HepG2 (cell line): ENCODE measurements around the gene OVCA2. TPM values are rescaled to one million over a fixed set of nuclear protein-coding genes. Genes with fewer than 3 reads are reported as not detected.

Experiments used
- AKNA ChIP-seq: sonication (generic); formaldehyde crosslinking; IDR thresholded peaks from 2 replicates; pipeline ENCODE4 v1.4.0; 2020; ENCODE audit warnings: missing genetic modification reagents, borderline replicate concordance
- CBX5 ChIP-seq: sonication (generic); formaldehyde crosslinking; IDR thresholded peaks from 2 replicates; pipeline ENCODE4 v1.4.0; 2020; ENCODE audit warnings: missing genetic modification reagents, borderline replicate concordance
- MED1 ChIP-seq: sonication (generic); formaldehyde crosslinking; IDR thresholded peaks from 2 replicates; pipeline ENCODE4 v1.4.0; 2020; ENCODE audit warnings: missing genetic modification reagents
- NPAS2 ChIP-seq: sonication (generic); formaldehyde crosslinking; IDR thresholded peaks from 2 replicates; pipeline ENCODE4 v1.8.0; 2022; ENCODE audit warnings: mild to moderate bottlenecking, missing genetic modification reagents, borderline replicate concordance
- TRAFD1 ChIP-seq: sonication (generic); formaldehyde crosslinking; IDR thresholded peaks from 2 replicates; pipeline ENCODE4 v1.5.1; 2020; ENCODE audit warnings: missing genetic modification reagents, mild to moderate bottlenecking, borderline replicate concordance
- ZFY ChIP-seq: sonication (generic); formaldehyde crosslinking; IDR thresholded peaks from 2 replicates; pipeline ENCODE4 v1.4.0; 2020; ENCODE audit warnings: missing genetic modification reagents
- ZNF232 ChIP-seq: sonication (generic); formaldehyde crosslinking; IDR thresholded peaks from 2 replicates; pipeline ENCODE4 v1.4.0; 2020; ENCODE audit warnings: missing genetic modification reagents, borderline replicate concordance
- polyA plus RNA-seq, 8 experiments: library from polyadenylated mRNA; depleted of rRNA in 3 of 8; stranded (reverse) in 7 of 8; unstranded in 1 of 8; fragments of >200 nt; fragmentation: Illumina TruSeq in 4 of 8; extraction: Trizol in 4 of 8; gene quantifications; 2 replicates each; pipeline versions ENCODE4 v1.2.1 to v1.2.3, GENCODE V29; 2011 to 2016; ENCODE audit warnings: low read depth in 4 of 8, missing spikeins in 1 of 8, mixed read lengths in 1 of 8; ENCODE audit not compliant: insufficient read depth in 1 of 8
- total RNA-seq, 5 experiments: library from RNA; depleted of rRNA; stranded (reverse); fragments of >200 nt; fragmentation: Illumina TruSeq; extraction: Trizol; gene quantifications; 2 replicates each; pipeline ENCODE4 v1.2.3, GENCODE V29; 2016; ENCODE audit warnings: low read depth in 1 of 5

Gene OVCA2
- total and polyA plus RNA-seq, 2 of the 13 experiments (the other 11 are each of a cell fraction or from before 2014, with no cell fraction given) = 23.7 to 28.2 TPM

GRCh38 chr17:2023256-2023655 is 18.6 kb upstream of the OVCA2 start (continued):
- TF ChIP-seq ZNF232 (CRISPR knock-in tag) (no peak), CBX5 (CRISPR knock-in tag) (no peak), MED1 (CRISPR knock-in tag) (no peak), AKNA (CRISPR knock-in tag) (no peak), NPAS2 (no peak), ZFY (CRISPR knock-in tag) (no peak), TRAFD1 (CRISPR knock-in tag) (no peak)
- TF ChIP-seq, all 625 proteins: peak for 0
